Testis (tissue), 3 donors: ENCODE measurements around the gene KRT10. TPM values are rescaled to one million over a fixed set of nuclear protein-coding genes. Genes with fewer than 3 reads are reported as not detected.

Experiments used
- DNase-seq: peaks from one replicate; pipeline ENCODE4 v3.0.0-alpha.2; 2019
- H3K27ac ChIP-seq, 2 donors: fragments of 200-600 bp; sonication (generic); one replicate each; pipeline ENCODE4 v1.5.1; 2019
- H3K27me3 ChIP-seq: fragments of 200-600 bp; sonication (generic); one replicate; pipeline ENCODE4 v1.5.1; 2019
- H3K36me3 ChIP-seq: fragments of 200-600 bp; sonication (generic); one replicate; pipeline ENCODE4 v1.5.1; 2017; ENCODE audit warnings: low read depth; ENCODE audit errors: missing control alignments
- H3K4me1 ChIP-seq: fragments of 200-600 bp; sonication (generic); one replicate; pipeline ENCODE4 v1.5.1; 2019
- H3K4me3 ChIP-seq, 2 donors: fragments of 200-600 bp; sonication (generic); one replicate each; pipeline ENCODE4 v1.5.1; 2017 to 2019
- H3K9me3 ChIP-seq: fragments of 200-600 bp; sonication (generic); one replicate; pipeline ENCODE4 v1.5.1; 2017
- CTCF ChIP-seq, 3 experiments: fragments of 450-650 bp in 2 of 3; fragments of 200-600 bp in 1 of 3; sonication (generic) in 1 of 3; IDR thresholded peaks; one replicate each; pipeline ENCODE4 v1.5.1; 2016 to 2019; ENCODE audit warnings: antibody characterized with exemption in 3 of 3, mild to moderate bottlenecking in 2 of 3, moderate library complexity in 1 of 3
- POLR2A ChIP-seq: fragments of 450-650 bp; IDR thresholded peaks from one replicate; pipeline ENCODE4 v1.6.1; 2017; ENCODE audit warnings: antibody characterized with exemption, mild to moderate bottlenecking, moderate library complexity
- WGBS, 2 donors: methylation state at CpG; one replicate each; pipeline ENCODE4 v1.1.5; 2018; 5-methylcytosine and 5-hydroxymethylcytosine counted together
- intact Hi-C: fragments of 100-400 bp; cut with DNase I; formaldehyde crosslinking; loops from one replicate; pipeline ENCODE4 v1.15.1; 2023; ENCODE audit warnings: low total_unique reads
- polyA plus RNA-seq: library from polyadenylated mRNA; stranded (reverse); fragments of 350-450 nt; fragmentation: Illumina TruSeq; extraction: RNeasy Lipid Tissue Mini Kit (QIAGEN cat#74804); gene quantifications from one replicate; pipeline ENCODE4 v1.2.3, GENCODE V29; 2014; ENCODE audit warnings: low read depth, low replicate concordance; ENCODE audit not compliant: insufficient read depth
- total RNA-seq, 2 donors: library from RNA; depleted of rRNA; stranded (reverse); fragments of >200 nt; gene quantifications; one replicate each; pipeline ENCODE4 v1.2.3, GENCODE V29; 2016

KRT10 gene
- total and polyA plus RNA-seq, 3 donors from 2014 or later: 22.1 to 69.4 (median 25.8) TPM

- no peaks in the 10 kb centered on the region for H3K36me3 ChIP-seq
- TF ChIP-seq POLR2A (no peak), CTCF (IDR thresholded peaks at IDR 0.05) (no peak)
- no peaks in the 10 kb centered on the region for H3K27me3 ChIP-seq
- DNase-seq: no peak
- WGBS, 2 donors: 58 to 65% methylated on average over 4 of the region's 4 CpGs
- no peak overlapping the region for H3K4me3 ChIP-seq
- intact Hi-C loops: no loop called here
- H3K27ac ChIP-seq: no peak overlapping the region
- peaks cover 11% of the 10 kb centered on the region for H3K4me1 ChIP-seq
- no peaks in the 10 kb centered on the region for H3K9me3 ChIP-seq
Observed at GRCh38 chr17:40813804-40814203, 8.6 kb downstream of the KRT10 start.

- intact Hi-C loops: no loop called here
- Histone ChIP-seq H3K4me3 (no peak overlapping the region), H3K9me3 (no peaks in the 10 kb centered on the region), H3K4me1 (peaks cover 5% of the 10 kb centered on the region), H3K27ac (no peak overlapping the region), H3K27me3 (no peaks in the 10 kb centered on the region), H3K36me3 (no peaks in the 10 kb centered on the region)
- WGBS, 2 donors: 84 to 88% methylated on average over 3 of the region's 3 CpGs
- DNase-seq: no peak
- no peak for TF ChIP-seq CTCF (IDR thresholded peaks at IDR 0.05)
- TF ChIP-seq POLR2A: no peak
Observed at GRCh38 chr17:40812639-40813038, 9.8 kb downstream of the KRT10 start.

GRCh38 chr17:40810494-40810893, 11.9 kb downstream of the KRT10 start:
- Histone ChIP-seq H3K4me3 (no peak overlapping the region), H3K36me3 (no peaks in the 10 kb centered on the region), H3K4me1 (peaks cover 3% of the 10 kb centered on the region), H3K9me3 (no peaks in the 10 kb centered on the region), H3K27ac (no peak overlapping the region), H3K27me3 (no peaks in the 10 kb centered on the region)
- no peak for TF ChIP-seq CTCF (IDR thresholded peaks at IDR 0.05)
- no peak for TF ChIP-seq POLR2A
- DNase-seq: no peak
- intact Hi-C loops: no loop called here
- WGBS, 2 donors: 82 to 86% methylated on average over 6 of the region's 6 CpGs

- 31 to 47% methylated on average over 2 of the region's 2 CpGs for WGBS, 2 donors
- Histone ChIP-seq H3K9me3 (no peaks in the 10 kb centered on the region), H3K27ac (no peak overlapping the region), H3K4me3 (no peak overlapping the region), H3K4me1 (peaks cover 3% of the 10 kb centered on the region), H3K27me3 (no peaks in the 10 kb centered on the region), H3K36me3 (no peaks in the 10 kb centered on the region)
- intact Hi-C loops: no loop called here
- DNase-seq: no peak
- TF ChIP-seq CTCF (IDR thresholded peaks at IDR 0.05) (no peak), POLR2A (no peak)
Observed at GRCh38 chr17:40809721-40810421, 12.5 kb downstream of the KRT10 start.

GRCh38 chr17:40806131-40806530, 16.3 kb downstream of the KRT10 start:
- H3K9me3 ChIP-seq: no peaks in the 10 kb centered on the region
- intact Hi-C loops: no loop called here
- no peak for DNase-seq
- no peak overlapping the region for H3K27ac ChIP-seq
- no peak overlapping the region for H3K4me3 ChIP-seq
- peaks cover 3% of the 10 kb centered on the region for H3K4me1 ChIP-seq
- 87 to 91% methylated on average over 3 of the region's 3 CpGs for WGBS, 2 donors
- no peaks in the 10 kb centered on the region for H3K36me3 ChIP-seq
- TF ChIP-seq POLR2A: no peak
- TF ChIP-seq CTCF (IDR thresholded peaks at IDR 0.05): no peak
- H3K27me3 ChIP-seq: no peaks in the 10 kb centered on the region
